ENCODE data around the gene CDH12. TPM values are rescaled to one million over a fixed set of nuclear protein-coding genes. Genes with fewer than 3 reads are reported as not detected.

The CDH12 gene
- total RNA-seq, 4 donors from 2014 or later, result not detected

DNA sequence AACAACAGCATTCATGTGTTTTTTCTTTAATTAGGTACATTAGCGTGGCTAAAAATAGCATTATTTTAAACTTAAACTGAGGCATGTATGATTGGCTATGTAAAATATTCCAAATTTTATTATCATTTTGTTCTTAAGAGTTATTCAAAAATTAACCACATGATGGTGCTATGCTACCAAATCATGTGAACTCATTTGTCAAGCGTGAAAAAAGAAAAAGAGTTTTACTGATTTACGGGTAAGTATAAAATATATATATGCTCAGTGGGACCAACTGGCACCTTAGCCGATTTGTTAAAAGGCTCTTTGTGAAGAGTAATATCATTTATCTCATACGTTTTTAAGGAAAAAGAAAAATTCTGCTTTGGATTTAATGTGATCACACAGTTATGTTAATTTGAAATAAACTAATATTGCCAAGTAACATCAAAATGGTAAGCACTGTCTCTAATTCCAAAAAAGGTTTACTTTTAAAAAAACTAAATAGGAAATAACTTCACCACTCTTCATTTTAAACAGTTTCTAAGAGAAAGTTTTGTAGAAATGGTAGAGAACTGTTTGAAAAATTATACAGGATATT lies 1042.3 kb downstream of the CDH12 start:
- ATAC-seq (no peak), DNase-seq (no peak)
- intact Hi-C loops (cut with DNase I; ENCODE audit: low total_unique reads), result no loop called here
- no peak overlapping the region for H3K4me3 ChIP-seq
- no peaks in the 10 kb centered on the region for H3K27me3 ChIP-seq
- no peaks in the 10 kb centered on the region for H3K9me3 ChIP-seq
- H3K36me3 ChIP-seq, result no peaks in the 10 kb centered on the region
- TF ChIP-seq, protein P1, sequence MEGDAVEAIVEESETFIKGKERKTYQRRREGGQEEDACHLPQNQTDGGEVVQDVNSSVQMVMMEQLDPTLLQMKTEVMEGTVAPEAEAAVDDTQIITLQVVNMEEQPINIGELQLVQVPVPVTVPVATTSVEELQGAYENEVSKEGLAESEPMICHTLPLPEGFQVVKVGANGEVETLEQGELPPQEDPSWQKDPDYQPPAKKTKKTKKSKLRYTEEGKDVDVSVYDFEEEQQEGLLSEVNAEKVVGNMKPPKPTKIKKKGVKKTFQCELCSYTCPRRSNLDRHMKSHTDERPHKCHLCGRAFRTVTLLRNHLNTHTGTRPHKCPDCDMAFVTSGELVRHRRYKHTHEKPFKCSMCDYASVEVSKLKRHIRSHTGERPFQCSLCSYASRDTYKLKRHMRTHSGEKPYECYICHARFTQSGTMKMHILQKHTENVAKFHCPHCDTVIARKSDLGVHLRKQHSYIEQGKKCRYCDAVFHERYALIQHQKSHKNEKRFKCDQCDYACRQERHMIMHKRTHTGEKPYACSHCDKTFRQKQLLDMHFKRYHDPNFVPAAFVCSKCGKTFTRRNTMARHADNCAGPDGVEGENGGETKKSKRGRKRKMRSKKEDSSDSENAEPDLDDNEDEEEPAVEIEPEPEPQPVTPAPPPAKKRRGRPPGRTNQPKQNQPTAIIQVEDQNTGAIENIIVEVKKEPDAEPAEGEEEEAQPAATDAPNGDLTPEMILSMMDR (IDR thresholded peaks at IDR 0.05 in 4 of 5, conservative IDR thresholded peaks at IDR 0.05 in 1 of 5), result peak in 2 of 5 experiments; percentile 17 to 28
- TF ChIP-seq POLR2A (IDR thresholded peaks at IDR 0.05), result no peak
- no peak overlapping the region for H3K27ac ChIP-seq
- in situ Hi-C loops (cut with MboI; ENCODE audit: low sequenced_read_pairs in 4 of 4), result no loop called here
- no peaks in the 10 kb centered on the region for H3K4me1 ChIP-seq

DNA sequence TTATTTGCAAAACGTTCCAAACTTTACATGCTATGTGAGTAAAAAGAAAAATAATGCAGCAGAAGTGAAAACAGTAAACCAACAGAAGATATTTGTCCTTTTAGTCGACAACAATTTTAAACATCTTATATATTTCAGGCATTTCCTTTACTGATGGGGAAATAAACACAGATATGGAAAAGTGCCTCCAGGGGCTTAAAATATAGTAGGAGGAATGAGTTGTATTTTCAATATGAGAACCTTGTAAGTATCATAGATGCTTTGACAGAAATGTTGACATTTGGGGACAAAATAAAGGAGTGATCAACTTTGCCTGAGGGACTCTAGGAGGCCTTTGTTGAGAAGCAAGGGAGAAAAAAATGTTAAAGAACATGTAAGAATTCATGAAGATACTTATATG lies 1043.5 kb downstream of the CDH12 start:
- Histone ChIP-seq H3K9me3 (no peaks in the 10 kb centered on the region), H3K36me3 (no peaks in the 10 kb centered on the region), H3K4me3 (no peak overlapping the region), H3K4me1 (no peaks in the 10 kb centered on the region), H3K27me3 (no peaks in the 10 kb centered on the region), H3K27ac (no peak overlapping the region)
- ATAC-seq (no peak), DNase-seq (no peak)
- intact Hi-C loops (cut with DNase I; ENCODE audit: low total_unique reads), result no loop called here
- in situ Hi-C loops (cut with MboI; ENCODE audit: low sequenced_read_pairs in 4 of 4), result no loop called here
- no peak for TF ChIP-seq POLR2A (IDR thresholded peaks at IDR 0.05)
- TF ChIP-seq, protein P1 (IDR thresholded peaks at IDR 0.05 in 4 of 5, conservative IDR thresholded peaks at IDR 0.05 in 1 of 5), result no peak

DNA sequence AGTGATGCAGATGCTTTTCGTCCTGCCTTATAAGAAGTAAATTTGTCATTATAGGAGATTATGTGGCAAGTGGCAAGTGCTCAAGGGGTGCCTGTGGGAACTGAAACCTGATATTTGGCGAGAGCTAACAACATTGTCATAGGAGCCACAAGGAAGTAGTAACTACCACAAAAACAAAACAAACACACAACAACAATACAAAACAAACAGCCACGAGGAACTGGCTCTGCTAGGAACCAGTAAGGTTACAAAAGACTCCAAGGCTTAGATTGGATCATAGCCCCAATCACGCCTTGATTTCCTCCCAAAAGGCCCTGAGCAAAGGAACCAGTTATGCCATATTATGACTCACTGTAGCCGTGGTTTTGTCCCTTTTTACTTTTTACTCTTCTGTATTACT lies 1045.2 kb downstream of the CDH12 start:
- Histone ChIP-seq H3K27ac (no peak overlapping the region), H3K9me3 (no peaks in the 10 kb centered on the region), H3K27me3 (no peaks in the 10 kb centered on the region), H3K36me3 (no peaks in the 10 kb centered on the region), H3K4me3 (no peak overlapping the region), H3K4me1 (no peaks in the 10 kb centered on the region)
- intact Hi-C loops (cut with DNase I; ENCODE audit: low total_unique reads) (no loop called here), in situ Hi-C loops (cut with MboI; ENCODE audit: low sequenced_read_pairs in 4 of 4) (no loop called here)
- TF ChIP-seq, protein P1 (IDR thresholded peaks at IDR 0.05 in 4 of 5, conservative IDR thresholded peaks at IDR 0.05 in 1 of 5), result no peak
- TF ChIP-seq POLR2A (IDR thresholded peaks at IDR 0.05), result no peak
- ATAC-seq (no peak), DNase-seq (no peak)

DNA sequence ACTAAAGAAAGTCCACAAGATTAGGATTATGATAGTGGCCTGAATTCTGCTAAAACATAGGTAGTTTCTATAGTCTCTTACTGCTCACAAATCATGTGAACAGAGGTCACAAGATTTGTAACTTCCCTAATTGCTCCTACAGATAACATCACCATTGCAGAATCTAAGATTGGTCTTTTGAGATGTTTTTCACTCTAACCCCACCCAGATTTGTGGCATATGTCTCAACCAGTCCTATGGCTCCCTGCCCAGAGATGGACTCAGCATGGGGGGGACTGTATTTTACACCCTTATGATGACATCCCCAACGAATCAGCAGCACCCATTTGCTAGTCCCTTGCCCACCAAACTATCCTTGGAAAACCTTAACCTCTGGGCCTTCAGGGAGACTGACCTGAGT lies 1046.2 kb downstream of the CDH12 start:
- no peaks in the 10 kb centered on the region for H3K36me3 ChIP-seq
- TF ChIP-seq, protein P1 (IDR thresholded peaks at IDR 0.05 in 4 of 5, conservative IDR thresholded peaks at IDR 0.05 in 1 of 5), result no peak
- TF ChIP-seq POLR2A (IDR thresholded peaks at IDR 0.05), result no peak
- no peak for DNase-seq
- no peaks in the 10 kb centered on the region for H3K9me3 ChIP-seq
- ATAC-seq, result no peak
- H3K4me3 ChIP-seq, result no peak overlapping the region
- no peak overlapping the region for H3K27ac ChIP-seq
- H3K27me3 ChIP-seq, result no peaks in the 10 kb centered on the region
- H3K4me1 ChIP-seq, result no peaks in the 10 kb centered on the region
- in situ Hi-C loops (cut with MboI; ENCODE audit: low sequenced_read_pairs in 4 of 4) (no loop called here), intact Hi-C loops (cut with DNase I; ENCODE audit: low total_unique reads) (no loop called here)

DNA sequence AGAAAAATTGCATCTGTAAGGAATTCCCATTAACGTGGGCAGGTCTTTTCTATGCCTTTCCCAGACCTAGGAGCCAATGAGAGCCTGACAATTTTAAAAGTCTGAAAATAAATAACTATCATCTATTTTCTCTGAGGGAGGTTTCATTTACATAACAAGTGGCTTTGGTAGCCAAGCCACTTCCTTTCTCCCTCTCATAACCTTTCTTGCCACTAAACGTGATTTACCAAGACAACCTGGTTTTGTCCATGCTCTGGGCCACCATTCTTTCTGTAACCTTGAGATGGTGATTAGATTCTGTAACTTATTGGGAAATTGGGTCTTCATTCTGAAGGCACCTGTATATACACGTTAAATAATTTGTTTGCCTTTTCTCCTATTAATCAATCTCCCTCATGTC lies 1046.9 kb downstream of the CDH12 start:
- intact Hi-C loops (cut with DNase I; ENCODE audit: low total_unique reads) (no loop called here), in situ Hi-C loops (cut with MboI; ENCODE audit: low sequenced_read_pairs in 4 of 4) (no loop called here)
- H3K27ac ChIP-seq, result no peak overlapping the region
- DNase-seq (no peak), ATAC-seq (no peak)
- H3K4me1 ChIP-seq, result no peaks in the 10 kb centered on the region
- TF ChIP-seq, protein P1 (IDR thresholded peaks at IDR 0.05 in 4 of 5, conservative IDR thresholded peaks at IDR 0.05 in 1 of 5), result no peak
- TF ChIP-seq POLR2A (IDR thresholded peaks at IDR 0.05), result no peak
- H3K9me3 ChIP-seq, result no peaks in the 10 kb centered on the region
- H3K4me3 ChIP-seq, result no peak overlapping the region
- H3K27me3 ChIP-seq, result no peaks in the 10 kb centered on the region
- H3K36me3 ChIP-seq, result no peaks in the 10 kb centered on the region

Data from gastrocnemius medialis (tissue), 4 donors.